Heart left ventricle (tissue), 13 donors: ENCODE results near the gene ARID3B.

Experiments
- CTCF ChIP-seq, 12 donors: fragments of 200-600 bp; sonication (generic) in 4 of 12; IDR thresholded peaks; one replicate each; pipeline versions ENCODE4 v1.5.0 to v1.8.0; 2018 to 2022; ENCODE audit warnings: antibody characterized with exemption in 12 of 12, mild to moderate bottlenecking in 5 of 12
- POLR2A ChIP-seq, 2 donors: fragments of 450-650 bp; IDR thresholded peaks; one replicate each; pipeline ENCODE4 v1.6.1; 2017; ENCODE audit warnings: antibody characterized with exemption in 2 of 2, mild to moderate bottlenecking in 2 of 2, moderate library complexity in 2 of 2
- donor health status: ischemic (EF 13 %, LVEDD 7.1; RV severe dilation, severe dysfunction).
- donor health status: DM: no; HTN: yes; CAD: no.
- donor health status: DM: no; HTN: no; CAD: no.
- donor health status: ischemic (EF 25% LVEDD 6.9; RV normal size, moderate dysfunction).
- donor health status: ischemic (EF 25% LVEDD 5.7; RV mildly dilated, moderate dysfunction).
- donor health status: ischemic (EF 35%, LVEDD 5.7; RV mildly dilated, moderate dysfunction).
- donor health status: nonischemic (EF 11% LVEDD 7.7; RV severe dilation, severe dysfunction).
- donor health status: DM: yes; HTN: yes; CAD: no.
- donor health status: PGD.
- donor health status: ischemic (EF 29% LVEDD 5.4; RV normal size, mild dysfunction).
- donor health status: nonischemic (EF 23%, LVEDD 6.1; RV moderate dilation, normal function).

- TF ChIP-seq CTCF (IDR thresholded peaks at IDR 0.05) (no peak), POLR2A (IDR thresholded peaks at IDR 0.05) (no peak)
Measured at GRCh38 chr15:74610302-74610951, 69.4 kb downstream of the ARID3B start.
